Natural killer cell (primary cell): Measurements from ENCODE around the gene RPL29. TPM values are rescaled to one million over a fixed set of nuclear protein-coding genes. Genes with fewer than 3 reads are reported as not detected.

ENCODE experiments used
- ATAC-seq, 3 donors: fragments of 150-1000 bp in 2 of 3; fragments of 200-7000 bp in 1 of 3; cut with Tn5 transposase; 1 replicate in 1 of 3; 2 replicates in 2 of 3; pipeline ENCODE4 v1.10.0; 2021; ENCODE audit warnings: mild to moderate bottlenecking in 2 of 3, moderate library complexity in 2 of 3
- DNase-seq, 2 donors: peaks; one replicate each; pipeline versions ENCODE4 v3.0.0 to v3.0.0-alpha.2; 2013 to 2021; ENCODE audit warnings: mixed read lengths in 1 of 2
- H3K27ac ChIP-seq: one replicate; pipeline ENCODE4 v1.5.1; 2013; ENCODE audit warnings: mild to moderate bottlenecking, low read length
- H3K27me3 ChIP-seq: one replicate; pipeline ENCODE4 v1.6.1; 2013; ENCODE audit warnings: low read length; ENCODE audit not compliant: control insufficient read depth, insufficient read depth
- H3K36me3 ChIP-seq: one replicate; pipeline ENCODE4 v1.6.1; 2013; ENCODE audit warnings: low read length; ENCODE audit not compliant: control insufficient read depth, insufficient read depth
- H3K4me1 ChIP-seq: one replicate; pipeline ENCODE4 v1.6.1; 2013; ENCODE audit warnings: low read length; ENCODE audit not compliant: control insufficient read depth, insufficient read depth
- H3K4me3 ChIP-seq: one replicate; pipeline ENCODE4 v1.5.1; 2013; ENCODE audit warnings: low read length
- H3K9me3 ChIP-seq: one replicate; pipeline ENCODE4 v1.6.1; 2013; ENCODE audit warnings: low read length; ENCODE audit not compliant: control insufficient read depth, insufficient read depth
- H3K27ac Mint-ChIP-seq, 2 donors: one replicate each; pipeline ENCODE4 v1.8.0; 2022; ENCODE audit warnings: mild to moderate bottlenecking in 2 of 2, mixed read lengths in 2 of 2, moderate library complexity in 1 of 2
- H3K27me3 Mint-ChIP-seq, 2 donors: one replicate each; pipeline ENCODE4 v1.8.0; 2022; ENCODE audit warnings: low read depth in 2 of 2, mixed read lengths in 2 of 2
- H3K36me3 Mint-ChIP-seq: one replicate; pipeline ENCODE4 v1.8.0; 2022; ENCODE audit warnings: mixed read lengths
- H3K4me1 Mint-ChIP-seq, 2 donors: one replicate each; pipeline ENCODE4 v1.8.0; 2022; ENCODE audit warnings: mixed read lengths in 2 of 2
- H3K4me3 Mint-ChIP-seq: one replicate; pipeline ENCODE4 v1.8.0; 2022; ENCODE audit warnings: mild to moderate bottlenecking, moderate library complexity, mixed read lengths
- H3K9me3 Mint-ChIP-seq, 2 donors: one replicate each; pipeline ENCODE4 v1.8.0; 2022; ENCODE audit warnings: mixed read lengths in 2 of 2
- CTCF ChIP-seq: fragments of 200-600 bp; IDR thresholded peaks from one replicate; pipeline ENCODE4 v1.8.0; 2022; ENCODE audit warnings: antibody characterized with exemption
- WGBS: methylation state at CpG from one replicate; pipeline ENCODE4 v1.1.7; 2013; ENCODE audit warnings: missing lambda C conversion rate; ENCODE audit not compliant: insufficient coverage; 5-methylcytosine and 5-hydroxymethylcytosine counted together
- intact Hi-C: fragments of 100-400 bp; cut with micrococcal nuclease; formaldehyde crosslinking; loops from one replicate; pipeline ENCODE4 v1.14.2; 2022
- total RNA-seq, 4 donors: library from RNA; stranded (reverse); fragments of 120-200 nt in 1 of 4; gene quantifications; one replicate each; pipeline versions ENCODE4 v1.2.3 to v1.2.4, GENCODE V29; 2013 to 2022

The RPL29 gene
- total RNA-seq, 3 donors from 2014 or later (not counting 1 experiment from before 2014, with no cell fraction given), result 486 to 819 (median 797) TPM

- no peaks in the 10 kb centered on the region for H3K36me3 ChIP-seq
- WGBS, result 74% methylated on average over 10 of the region's 10 CpGs
- H3K4me1 ChIP-seq, result peaks cover 15% of the 10 kb centered on the region
- H3K27ac Mint-ChIP-seq, result no peak overlapping the region
- H3K9me3 Mint-ChIP-seq, result no peaks in the 10 kb centered on the region
- intact Hi-C loops, result no loop called here
- no peaks in the 10 kb centered on the region for H3K36me3 Mint-ChIP-seq
- peaks cover 0 to 3% of the 10 kb centered on the region in 2 donors for H3K27me3 Mint-ChIP-seq
- H3K4me3 ChIP-seq, result no peak overlapping the region
- no peaks in the 10 kb centered on the region for H3K27me3 ChIP-seq
- no peak overlapping the region for H3K27ac ChIP-seq
- DNase-seq (no peak), ATAC-seq (no peak)
- peaks cover 0 to 5% of the 10 kb centered on the region in 2 donors for H3K4me1 Mint-ChIP-seq
- TF ChIP-seq CTCF, result no peak
- H3K9me3 ChIP-seq, result no peaks in the 10 kb centered on the region
- H3K4me3 Mint-ChIP-seq, result no peak overlapping the region
These were observed 26.0 kb upstream of the RPL29 start for GRCh38 chr3:52021489-52022268.

- H3K27ac Mint-ChIP-seq, result no peak overlapping the region
- no peak for ATAC-seq
These were observed 25.1 kb upstream of the RPL29 start for GRCh38 chr3:52020796-52021195.

GRCh38 chr3:52019352-52020080, 23.8 kb upstream of the RPL29 start:
- no peaks in the 10 kb centered on the region for H3K9me3 ChIP-seq
- intact Hi-C loops, result no loop called here
- Mint-ChIP-seq H3K4me1 (peaks cover 0 to 5% of the 10 kb centered on the region in 2 donors), H3K36me3 (no peaks in the 10 kb centered on the region), H3K27me3 (no peaks in the 10 kb centered on the region), H3K9me3 (no peaks in the 10 kb centered on the region), H3K27ac (no peak overlapping the region), H3K4me3 (no peak overlapping the region)
- no peak for TF ChIP-seq CTCF
- no peak for ATAC-seq
- no peak overlapping the region for H3K4me3 ChIP-seq
- DNase-seq, result no peak
- WGBS, result 61% methylated on average over 14 of the region's 17 CpGs
- no peaks in the 10 kb centered on the region for H3K36me3 ChIP-seq
- H3K27ac ChIP-seq, result no peak overlapping the region
- peaks cover 15% of the 10 kb centered on the region for H3K4me1 ChIP-seq
- H3K27me3 ChIP-seq, result no peaks in the 10 kb centered on the region

More at GRCh38 chr3:52020796-52021195, 25.1 kb upstream of the RPL29 start:
- Mint-ChIP-seq H3K4me1 (peaks cover 0 to 5% of the 10 kb centered on the region in 2 donors), H3K27me3 (no peaks in the 10 kb centered on the region), H3K9me3 (no peaks in the 10 kb centered on the region), H3K36me3 (no peaks in the 10 kb centered on the region), H3K4me3 (no peak overlapping the region)
- intact Hi-C loops, result no loop called here
- H3K27me3 ChIP-seq, result no peaks in the 10 kb centered on the region
- H3K4me1 ChIP-seq, result peaks cover 15% of the 10 kb centered on the region
- no peak overlapping the region for H3K4me3 ChIP-seq
- DNase-seq, result no peak
- WGBS, result 92% methylated on average over 7 of the region's 7 CpGs
- H3K9me3 ChIP-seq, result no peaks in the 10 kb centered on the region
- H3K27ac ChIP-seq, result no peak overlapping the region
- no peaks in the 10 kb centered on the region for H3K36me3 ChIP-seq
- no peak for TF ChIP-seq CTCF
